ENCODE data around the gene KCNIP4. TPM values are rescaled to one million over a fixed set of nuclear protein-coding genes. Genes with fewer than 3 reads are reported as not detected.
A peak's percentile ranks its signal among the peaks of the same experiment; 100 is the strongest.

Gene KCNIP4
- total RNA-seq, 1 donor from 2014 or later: 0.53 TPM

GRCh38 chr4:21768349-21769310 lies 179.9 kb downstream of the KCNIP4 start:
- peak; percentile 69 for DNase-seq (ENCODE audit: low read depth)
- Histone ChIP-seq H3K36me3 (ENCODE audit: control insufficient read depth, insufficient read depth, low read length) (no peaks in the 10 kb centered on the region), H3K4me3 (ENCODE audit: low read depth, low read length) (no peak overlapping the region), H3K27me3 (ENCODE audit: control insufficient read depth, insufficient read depth, low read length) (peaks cover 2% of the 10 kb centered on the region)
- peak; percentile 52 for TF ChIP-seq CTCF (IDR thresholded peaks at IDR 0.05; ENCODE audit: insufficient read depth, low read length, severe bottlenecking)
- no peak for FAIRE-seq

GRCh38 chr4:21765810-21766407 lies 182.7 kb downstream of the KCNIP4 start:
- Histone ChIP-seq H3K36me3 (ENCODE audit: control insufficient read depth, insufficient read depth, low read length) (no peaks in the 10 kb centered on the region), H3K27me3 (ENCODE audit: control insufficient read depth, insufficient read depth, low read length) (peaks cover 3% of the 10 kb centered on the region), H3K4me3 (ENCODE audit: low read depth, low read length) (no peak overlapping the region)
- DNase-seq (ENCODE audit: low read depth) (peak; percentile 73), FAIRE-seq (no peak)
- peak; percentile 87 for TF ChIP-seq CTCF (IDR thresholded peaks at IDR 0.05; ENCODE audit: insufficient read depth, low read length, severe bottlenecking)

GRCh38 chr4:21763855-21764254 lies 184.7 kb downstream of the KCNIP4 start:
- no peak overlapping the region for H3K4me3 ChIP-seq (ENCODE audit: low read depth, low read length)
- FAIRE-seq (no peak), DNase-seq (ENCODE audit: low read depth) (no peak)
- H3K27me3 ChIP-seq (ENCODE audit: control insufficient read depth, insufficient read depth, low read length): peaks cover 3% of the 10 kb centered on the region
- no peak for TF ChIP-seq CTCF (IDR thresholded peaks at IDR 0.05; ENCODE audit: insufficient read depth, low read length, severe bottlenecking)
- H3K36me3 ChIP-seq (ENCODE audit: control insufficient read depth, insufficient read depth, low read length): no peaks in the 10 kb centered on the region

DNA sequence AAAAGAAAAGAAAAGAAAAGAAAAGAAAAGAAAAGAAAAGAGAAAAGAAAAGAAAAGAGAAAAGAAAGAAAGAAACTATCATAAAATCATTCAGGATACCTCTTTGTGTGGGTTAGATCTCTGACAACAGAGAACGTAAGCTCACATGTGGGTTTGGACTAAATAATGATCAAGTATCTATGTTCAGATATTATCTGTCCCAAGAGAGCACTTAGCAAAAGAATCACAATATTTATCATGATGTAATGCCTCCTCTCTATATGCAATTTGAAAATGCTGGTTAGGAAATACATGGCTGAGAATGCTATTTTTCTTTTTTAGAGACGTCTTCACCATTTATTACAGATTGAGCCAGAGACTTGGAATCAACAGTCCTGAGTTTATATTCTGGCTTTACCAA lies 191.3 kb downstream of the KCNIP4 start:
- no peaks in the 10 kb centered on the region for H3K27me3 ChIP-seq (ENCODE audit: control insufficient read depth, insufficient read depth, low read length)
- H3K36me3 ChIP-seq (ENCODE audit: control insufficient read depth, insufficient read depth, low read length): no peaks in the 10 kb centered on the region
- DNase-seq (ENCODE audit: low read depth): no peak
- no peak for FAIRE-seq
- no peak for TF ChIP-seq CTCF (IDR thresholded peaks at IDR 0.05; ENCODE audit: insufficient read depth, low read length, severe bottlenecking)
- H3K4me3 ChIP-seq (ENCODE audit: low read depth, low read length): no peak overlapping the region

DNA sequence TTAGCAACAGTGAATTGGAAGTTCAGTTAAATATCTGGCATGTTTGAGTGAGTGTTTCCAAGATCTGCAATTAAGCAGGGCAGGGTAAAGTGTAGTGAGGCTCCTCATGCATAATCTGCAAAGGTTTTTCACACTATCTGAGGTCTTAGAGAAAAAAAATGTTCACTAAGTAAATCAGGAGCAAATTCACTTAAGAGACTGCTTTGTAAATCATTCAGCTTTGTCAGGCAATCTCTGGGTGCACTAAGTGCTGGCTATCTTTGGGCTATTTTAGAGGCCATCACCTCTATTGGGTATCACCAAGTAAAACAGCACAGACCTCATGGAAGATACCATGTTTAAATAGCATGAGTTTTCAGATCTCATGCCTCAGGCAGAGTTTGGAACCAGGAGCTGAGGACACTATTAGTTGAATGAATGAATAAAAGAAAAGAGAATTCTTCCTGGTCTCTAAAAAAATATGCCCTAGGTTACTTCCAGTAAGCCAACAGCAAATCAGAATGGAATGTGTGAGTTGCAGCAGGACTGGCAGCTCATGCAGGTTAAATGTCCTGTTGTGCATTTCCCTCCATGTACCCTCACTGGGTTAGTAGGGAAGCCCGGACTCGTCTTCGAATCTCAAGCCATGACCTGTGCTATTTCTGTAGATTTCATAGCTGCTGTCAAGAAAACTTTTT lies 195.3 kb downstream of the KCNIP4 start:
- FAIRE-seq (no peak), DNase-seq (ENCODE audit: low read depth) (peak; percentile 62)

More for the DNA sequence above, 195.3 kb downstream of the KCNIP4 start:
- no peak overlapping the region for H3K4me3 ChIP-seq (ENCODE audit: low read depth, low read length)
- no peak for TF ChIP-seq CTCF (IDR thresholded peaks at IDR 0.05; ENCODE audit: insufficient read depth, low read length, severe bottlenecking)
- H3K27me3 ChIP-seq (ENCODE audit: control insufficient read depth, insufficient read depth, low read length): no peaks in the 10 kb centered on the region
- no peaks in the 10 kb centered on the region for H3K36me3 ChIP-seq (ENCODE audit: control insufficient read depth, insufficient read depth, low read length)

All from bronchial epithelial cell (primary cell).